AG04449 (cell line): ENCODE measurements around the gene FMN2.

Experiments used
- CTCF ChIA-PET: fragments of 350-600 bp; formaldehyde crosslinking; extraction: SDS; loops from one replicate; lab custom pipeline; 2021; ENCODE audit warnings: antibody characterized with exemption; lab: Yijun Ruan, JAX
- POLR2A ChIA-PET: fragments of 400-600, 350-600 bp; formaldehyde crosslinking; extraction: SDS; loops from one replicate; lab custom pipeline; 2020; ENCODE audit warnings: antibody characterized with exemption, inconsistent platforms; lab: Yijun Ruan, JAX
- DNase-seq: peaks from one replicate; pipeline ENCODE4 v3.0.0-alpha.2; 2010; ENCODE audit warnings: low read depth, low spot score
- H3K4me3 ChIP-seq: 2 replicates; pipeline ENCODE4 v1.5.1; 2011; ENCODE audit warnings: low read depth, mild to moderate bottlenecking, control low read depth, low read length
- CTCF ChIP-seq: IDR thresholded peaks from one replicate; pipeline ENCODE4 v1.5.1; 2011; ENCODE audit warnings: mild to moderate bottlenecking, moderate library complexity, low read length, control low read depth, inconsistent platforms; ENCODE audit not compliant: insufficient read depth; ENCODE audit errors: missing control alignments

Gene FMN2

GRCh38 chr1:240116831-240117769 lies 25.4 kb downstream of the FMN2 start:
- no peak for TF ChIP-seq CTCF
- no peak for DNase-seq
- CTCF ChIA-PET, result interaction anchor here (1.2 to 4.6 kb wide), 3 partner anchors 8 to 89 kb away, joined by 3 to 25 read pairs (median 8); no protein-coding TSS in a partner anchor
- POLR2A ChIA-PET, result no interaction called here
- H3K4me3 ChIP-seq, result no peak overlapping the region

- H3K4me3 ChIP-seq, result no peak overlapping the region
- DNase-seq, result no peak
- POLR2A ChIA-PET, result no interaction called here
- TF ChIP-seq CTCF, result no peak
- CTCF ChIA-PET, result interaction anchor here (1.1 to 4.6 kb wide), 3 partner anchors 12 to 90 kb away, joined by 3 to 25 read pairs (median 5); no protein-coding TSS in a partner anchor
Measured at GRCh38 chr1:240117930-240118329, 26.2 kb downstream of the FMN2 start.

- TF ChIP-seq CTCF, result no peak
- no peak overlapping the region for H3K4me3 ChIP-seq
- no peak for DNase-seq
- ChIA-PET POLR2A (no interaction called here), CTCF (interaction anchor here (0.9 to 5.0 kb wide), 5 partner anchors 8 to 68 kb away, joined by 3 to 28 read pairs (median 3); no protein-coding TSS in a partner anchor)
Measured at GRCh38 chr1:240122639-240123613, 31.2 kb downstream of the FMN2 start.

GRCh38 chr1:240126821-240127220 lies 35.1 kb downstream of the FMN2 start:
- DNase-seq, result no peak
- no peak for TF ChIP-seq CTCF
- H3K4me3 ChIP-seq, result no peak overlapping the region
- CTCF ChIA-PET, result interaction anchor here (0.5 to 8.4 kb wide), 6 partner anchors 8 to 34 kb away, joined by 3 to 72 read pairs (median 4); no protein-coding TSS in a partner anchor
- POLR2A ChIA-PET, result no interaction called here

- TF ChIP-seq CTCF, result no peak
- ChIA-PET POLR2A (no interaction called here), CTCF (interaction anchor here (0.6 to 8.4 kb wide), 7 partner anchors 11 to 101 kb away, joined by 3 to 72 read pairs (median 6); no protein-coding TSS in a partner anchor)
- DNase-seq, result no peak
- H3K4me3 ChIP-seq, result no peak overlapping the region
Measured at GRCh38 chr1:240128366-240128765, 36.7 kb downstream of the FMN2 start.
